ENCODE measurements around the gene RIOK1. TPM values are rescaled to one million over a fixed set of nuclear protein-coding genes. Genes with fewer than 3 reads are reported as not detected.

Gene RIOK1
- total and polyA plus RNA-seq, 2 of the 13 experiments (the other 11 are each of a cell fraction or from before 2014, with no cell fraction given), result 9.4 to 37.8 TPM

GRCh38 chr6:7431674-7432390 is 42.2 kb downstream of the RIOK1 start (continued):
- TF ChIP-seq SRSF4 (IDR thresholded peaks at IDR 0.05; ENCODE audit: low read depth, low read length, poor library complexity, severe bottlenecking), result no peak
- TF ChIP-seq ISL2 (CRISPR knock-in tag; IDR thresholded peaks at IDR 0.05), result no peak
- no peak for TF ChIP-seq HOXA7 (CRISPR knock-in tag; IDR thresholded peaks at IDR 0.05)
- no peak for TF ChIP-seq CEBPZ (IDR thresholded peaks at IDR 0.05; ENCODE audit: low read length)
- TF ChIP-seq MYNN (CRISPR knock-in tag; IDR thresholded peaks at IDR 0.05; ENCODE audit: low read depth), result no peak
- no peak for TF ChIP-seq ADNP (CRISPR knock-in tag; IDR thresholded peaks at IDR 0.05)
- no peak for TF ChIP-seq RXRA (CRISPR knock-in tag; IDR thresholded peaks at IDR 0.05)
- TF ChIP-seq NFIB (CRISPR knock-in tag; IDR thresholded peaks at IDR 0.05; ENCODE audit: borderline replicate concordance), result no peak
- TF ChIP-seq PBX2 (CRISPR knock-in tag; IDR thresholded peaks at IDR 0.05), result no peak
- 0 out of 2 replicates have a peak, but pooled peaks have one; percentile 22 for TF ChIP-seq MED1 (CRISPR knock-in tag; IDR thresholded peaks at IDR 0.05)
- TF ChIP-seq CTCF (CRISPR knock-in tag; IDR thresholded peaks at IDR 0.05), result peak; percentile 31
- TF ChIP-seq HNF1B (CRISPR knock-in tag; IDR thresholded peaks at IDR 0.05), result peak; percentile 70; the same call in 1 of the 2 replicates
- TF ChIP-seq PATZ1 (CRISPR knock-in tag; IDR thresholded peaks at IDR 0.05), result 0 out of 2 replicates have a peak, but pooled peaks have one; percentile 46
- TF ChIP-seq EED (CRISPR knock-in tag; IDR thresholded peaks at IDR 0.05), result no peak
- no peak for TF ChIP-seq CSRNP2 (CRISPR knock-in tag; conservative IDR thresholded peaks at IDR 0.05; ENCODE audit: low read depth)
- no peak for TF ChIP-seq LCORL (IDR thresholded peaks at IDR 0.05)
- no peak; the same call in 1 of the 2 replicates for TF ChIP-seq LCORL (CRISPR knock-in tag; IDR thresholded peaks at IDR 0.05)
- TF ChIP-seq IRX3 (CRISPR knock-in tag; IDR thresholded peaks at IDR 0.05; ENCODE audit: borderline replicate concordance, low read depth), result no peak

All from HepG2 (cell line).